ENCODE results near the gene MICAL2. TPM values are rescaled to one million over a fixed set of nuclear protein-coding genes. Genes with fewer than 3 reads are reported as not detected.
A peak's percentile ranks its signal among the peaks of the same experiment; 100 is the strongest.

Gene MICAL2
- total RNA-seq, 1 donor from 2014 or later: 372 TPM

DNA sequence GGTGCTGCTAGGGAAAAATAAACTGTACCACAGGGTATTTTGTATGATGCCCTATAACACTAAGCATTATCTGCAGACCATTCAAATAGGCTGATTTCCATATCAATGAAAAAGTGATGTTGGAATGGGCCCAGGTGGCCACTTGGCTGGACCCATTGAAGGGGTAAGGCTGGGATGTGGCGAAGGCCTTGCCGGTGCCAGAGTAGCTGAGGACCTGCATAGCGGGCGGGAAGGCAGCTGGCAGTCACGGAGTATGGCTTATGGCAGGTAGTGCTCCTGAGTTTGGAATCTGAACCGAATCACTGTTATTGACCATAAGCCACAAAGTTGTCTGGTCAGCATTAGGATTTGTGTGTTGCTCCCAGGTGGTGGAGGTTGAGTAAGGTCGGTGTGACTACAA, 131.0 kb downstream of the MICAL2 start:
- no peak overlapping the region for H3K4me3 Mint-ChIP-seq (ENCODE audit: unreplicated experiment)
- H3K4me1 Mint-ChIP-seq (ENCODE audit: low read depth): peaks cover 36% of the 10 kb centered on the region
- no peak for DNase-seq (ENCODE audit: low spot score)
- no peaks in the 10 kb centered on the region for H3K9me3 Mint-ChIP-seq (ENCODE audit: low read depth)
- H3K36me3 Mint-ChIP-seq (ENCODE audit: low read depth): peaks cover 55% of the 10 kb centered on the region
- no peak overlapping the region for H3K27ac Mint-ChIP-seq (ENCODE audit: unreplicated experiment)
- no peaks in the 10 kb centered on the region for H3K27me3 Mint-ChIP-seq (ENCODE audit: low read depth)
- TF ChIP-seq CTCF (IDR thresholded peaks at IDR 0.05): no peak

DNA sequence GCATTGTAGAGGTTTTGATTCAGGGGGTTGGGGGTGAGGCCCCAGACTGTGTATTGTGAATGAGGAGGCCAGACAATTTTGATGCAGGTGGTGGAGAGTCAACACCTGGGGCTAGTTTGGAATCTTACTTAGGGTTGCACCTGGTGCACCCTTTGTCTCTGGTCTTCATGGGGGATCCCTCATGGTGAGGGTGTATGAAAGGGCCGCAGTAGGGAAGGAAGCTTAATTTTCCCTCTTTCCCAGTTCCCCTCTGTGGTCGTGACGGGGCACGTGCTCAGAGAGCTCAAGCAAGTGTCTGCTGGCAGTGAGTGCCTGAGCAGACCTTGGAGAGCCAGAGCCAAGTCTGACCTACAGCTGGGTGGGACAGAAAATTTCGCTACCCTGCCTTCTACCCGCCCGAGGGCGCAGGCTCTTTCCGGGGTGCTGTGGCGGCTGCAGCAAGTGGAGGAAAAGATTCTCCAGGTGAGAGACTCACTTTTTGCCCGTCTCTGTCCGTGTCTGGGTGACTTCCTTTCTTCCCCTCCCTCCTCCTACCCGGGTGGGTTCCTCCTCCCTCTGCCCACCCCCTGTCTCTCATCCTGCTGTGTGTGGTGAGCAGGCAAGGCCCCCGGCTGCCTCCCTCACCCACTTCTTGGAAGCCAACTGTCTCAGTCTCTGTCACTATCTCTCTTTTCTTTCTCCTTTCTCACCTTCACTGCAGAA, 131.7 kb downstream of the MICAL2 start:
- Mint-ChIP-seq H3K9me3 (ENCODE audit: low read depth) (no peaks in the 10 kb centered on the region), H3K27ac (ENCODE audit: unreplicated experiment) (peak overlapping the region; percentile 66), H3K36me3 (ENCODE audit: low read depth) (peaks cover 50% of the 10 kb centered on the region), H3K4me3 (ENCODE audit: unreplicated experiment) (no peak overlapping the region), H3K27me3 (ENCODE audit: low read depth) (no peaks in the 10 kb centered on the region), H3K4me1 (ENCODE audit: low read depth) (peaks cover 28% of the 10 kb centered on the region)
- DNase-seq (ENCODE audit: low spot score): no peak
- no peak for TF ChIP-seq CTCF (IDR thresholded peaks at IDR 0.05)

DNA sequence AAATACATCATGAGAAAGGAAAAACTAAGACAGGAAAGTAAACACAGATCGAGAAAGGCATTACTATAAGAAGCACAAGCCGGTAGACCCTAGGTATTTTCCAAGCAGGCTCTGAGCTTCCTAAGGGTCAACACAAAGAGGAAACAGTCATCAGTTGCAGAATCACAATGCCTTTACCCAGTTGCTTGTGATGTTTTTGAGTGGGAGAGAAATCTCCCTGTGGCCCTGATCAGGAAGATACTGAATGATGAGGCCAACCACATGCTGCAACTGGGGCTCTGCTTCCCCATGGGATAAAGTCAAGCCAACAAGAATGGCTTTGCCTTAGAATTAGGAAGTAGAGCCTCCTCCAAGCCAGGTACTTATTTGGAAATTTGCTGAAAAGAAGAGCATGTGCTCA, 132.6 kb downstream of the MICAL2 start:
- Mint-ChIP-seq H3K4me1 (ENCODE audit: low read depth) (peaks cover 26% of the 10 kb centered on the region), H3K4me3 (ENCODE audit: unreplicated experiment) (no peak overlapping the region), H3K27me3 (ENCODE audit: low read depth) (no peaks in the 10 kb centered on the region), H3K36me3 (ENCODE audit: low read depth) (peaks cover 54% of the 10 kb centered on the region), H3K9me3 (ENCODE audit: low read depth) (no peaks in the 10 kb centered on the region), H3K27ac (ENCODE audit: unreplicated experiment) (peak overlapping the region; percentile 66)
- no peak for DNase-seq (ENCODE audit: low spot score)
- no peak for TF ChIP-seq CTCF (IDR thresholded peaks at IDR 0.05)

GRCh38 chr11:12243486-12243885, 133.1 kb downstream of the MICAL2 start:
- no peak for TF ChIP-seq CTCF (IDR thresholded peaks at IDR 0.05)
- Mint-ChIP-seq H3K4me3 (ENCODE audit: unreplicated experiment) (no peak overlapping the region), H3K9me3 (ENCODE audit: low read depth) (no peaks in the 10 kb centered on the region), H3K27ac (ENCODE audit: unreplicated experiment) (no peak overlapping the region), H3K36me3 (ENCODE audit: low read depth) (peaks cover 49% of the 10 kb centered on the region), H3K4me1 (ENCODE audit: low read depth) (peaks cover 27% of the 10 kb centered on the region), H3K27me3 (ENCODE audit: low read depth) (no peaks in the 10 kb centered on the region)
- no peak for DNase-seq (ENCODE audit: low spot score)

- Mint-ChIP-seq H3K4me1 (ENCODE audit: low read depth) (peaks cover 25% of the 10 kb centered on the region), H3K27ac (ENCODE audit: unreplicated experiment) (no peak overlapping the region), H3K4me3 (ENCODE audit: unreplicated experiment) (no peak overlapping the region), H3K9me3 (ENCODE audit: low read depth) (no peaks in the 10 kb centered on the region), H3K27me3 (ENCODE audit: low read depth) (no peaks in the 10 kb centered on the region), H3K36me3 (ENCODE audit: low read depth) (peaks cover 47% of the 10 kb centered on the region)
- no peak for TF ChIP-seq CTCF (IDR thresholded peaks at IDR 0.05)
- no peak for DNase-seq (ENCODE audit: low spot score)
Observed at GRCh38 chr11:12243911-12244550, 133.6 kb downstream of the MICAL2 start.
